Choroid plexus epithelial cell (primary cell): ENCODE measurements around the gene PPDPF.

Source experiments
- DNase-seq: peaks from one replicate; pipeline ENCODE4 v3.0.0-alpha.2; 2010; ENCODE audit warnings: low read depth
- H3K4me3 ChIP-seq: 2 replicates; pipeline ENCODE4 v1.5.1; 2011; ENCODE audit warnings: low read depth, mild to moderate bottlenecking, control low read depth, low read length, moderate library complexity
- TF ChIP-seq, protein P1 (sequence below): conservative IDR thresholded peaks from 2 replicates; pipeline ENCODE4 v1.5.1; 2011; ENCODE audit warnings: low read depth, mild to moderate bottlenecking, control low read depth, inconsistent platforms, low read length, moderate library complexity

Gene PPDPF

GRCh38 chr20:63553251-63553932 is 32.8 kb downstream of the PPDPF start:
- DNase-seq, result peak; percentile 85
- peak overlapping the region; percentile 56 for H3K4me3 ChIP-seq
- TF ChIP-seq, protein P1, sequence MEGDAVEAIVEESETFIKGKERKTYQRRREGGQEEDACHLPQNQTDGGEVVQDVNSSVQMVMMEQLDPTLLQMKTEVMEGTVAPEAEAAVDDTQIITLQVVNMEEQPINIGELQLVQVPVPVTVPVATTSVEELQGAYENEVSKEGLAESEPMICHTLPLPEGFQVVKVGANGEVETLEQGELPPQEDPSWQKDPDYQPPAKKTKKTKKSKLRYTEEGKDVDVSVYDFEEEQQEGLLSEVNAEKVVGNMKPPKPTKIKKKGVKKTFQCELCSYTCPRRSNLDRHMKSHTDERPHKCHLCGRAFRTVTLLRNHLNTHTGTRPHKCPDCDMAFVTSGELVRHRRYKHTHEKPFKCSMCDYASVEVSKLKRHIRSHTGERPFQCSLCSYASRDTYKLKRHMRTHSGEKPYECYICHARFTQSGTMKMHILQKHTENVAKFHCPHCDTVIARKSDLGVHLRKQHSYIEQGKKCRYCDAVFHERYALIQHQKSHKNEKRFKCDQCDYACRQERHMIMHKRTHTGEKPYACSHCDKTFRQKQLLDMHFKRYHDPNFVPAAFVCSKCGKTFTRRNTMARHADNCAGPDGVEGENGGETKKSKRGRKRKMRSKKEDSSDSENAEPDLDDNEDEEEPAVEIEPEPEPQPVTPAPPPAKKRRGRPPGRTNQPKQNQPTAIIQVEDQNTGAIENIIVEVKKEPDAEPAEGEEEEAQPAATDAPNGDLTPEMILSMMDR, result no peak

DNA sequence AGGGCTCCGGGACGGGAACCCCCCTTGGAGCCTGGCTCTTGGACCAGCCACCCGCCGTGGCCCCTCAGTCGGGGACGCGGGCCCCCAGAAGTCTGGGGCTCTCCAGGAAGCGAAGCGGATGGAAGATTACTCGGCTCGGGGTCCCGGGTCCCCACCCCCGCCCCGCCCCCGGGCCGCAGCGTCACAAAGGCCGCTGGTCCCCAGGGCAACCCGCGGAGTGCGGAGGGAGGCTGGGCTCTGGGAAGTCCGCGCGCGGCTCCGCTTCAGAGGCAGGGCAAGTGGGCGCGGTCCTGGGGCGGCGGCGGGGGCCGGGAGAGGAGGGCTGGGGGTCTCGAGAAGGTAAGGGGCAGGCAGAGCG is 33.3 kb downstream of the PPDPF start, which contains the start of gene FNDC11:
Gene FNDC11 (plus strand): TSS at position 227 of the 358 bp plus-strand sequence. CDS start 1,505 bp downstream, outside the sequence.
- no peak for DNase-seq
- TF ChIP-seq, protein P1, result no peak
- peak within 1 kb of the TSS; percentile 56 for H3K4me3 ChIP-seq

GRCh38 chr20:63554361-63555278 is 34.1 kb downstream of the PPDPF start:
- TF ChIP-seq, protein P1, result no peak
- no peak overlapping the region for H3K4me3 ChIP-seq
- no peak for DNase-seq

- TF ChIP-seq, protein P1, result no peak
- no peak for DNase-seq
- H3K4me3 ChIP-seq, result no peak overlapping the region
Measured at GRCh38 chr20:63555661-63556381, 35.3 kb downstream of the PPDPF start.

DNA sequence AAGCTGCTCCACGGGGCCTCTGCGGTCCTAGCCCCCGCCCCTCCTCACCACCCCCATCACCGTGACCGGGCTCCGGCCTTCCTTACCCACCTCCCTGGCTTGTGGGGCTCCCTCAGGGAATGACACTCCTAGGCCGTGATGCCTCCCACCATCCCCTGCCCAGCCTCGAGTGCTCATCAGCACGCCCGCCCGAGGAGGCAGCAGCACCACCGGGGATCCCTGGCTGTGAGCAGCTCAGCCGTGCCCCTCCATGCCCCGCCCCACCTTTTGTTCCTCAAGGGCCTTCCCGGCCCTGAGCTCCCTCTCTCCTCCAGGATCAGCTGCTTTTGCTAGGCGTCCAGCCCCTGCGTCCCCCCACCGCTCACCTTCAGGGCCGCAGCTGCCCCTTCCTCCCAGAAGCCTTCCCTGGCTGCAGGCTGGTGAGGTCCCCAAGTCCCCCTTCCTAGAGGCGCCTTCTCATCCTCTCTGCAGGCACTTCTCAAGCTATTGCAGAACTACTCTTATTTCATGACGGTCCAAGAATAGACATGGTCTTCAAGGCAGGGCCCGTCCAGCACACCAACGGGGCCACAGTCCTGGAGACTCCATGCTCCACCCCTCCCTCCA is 36.4 kb downstream of the PPDPF start:
- H3K4me3 ChIP-seq, result no peak overlapping the region
- TF ChIP-seq, protein P1, result no peak
- no peak for DNase-seq

DNA sequence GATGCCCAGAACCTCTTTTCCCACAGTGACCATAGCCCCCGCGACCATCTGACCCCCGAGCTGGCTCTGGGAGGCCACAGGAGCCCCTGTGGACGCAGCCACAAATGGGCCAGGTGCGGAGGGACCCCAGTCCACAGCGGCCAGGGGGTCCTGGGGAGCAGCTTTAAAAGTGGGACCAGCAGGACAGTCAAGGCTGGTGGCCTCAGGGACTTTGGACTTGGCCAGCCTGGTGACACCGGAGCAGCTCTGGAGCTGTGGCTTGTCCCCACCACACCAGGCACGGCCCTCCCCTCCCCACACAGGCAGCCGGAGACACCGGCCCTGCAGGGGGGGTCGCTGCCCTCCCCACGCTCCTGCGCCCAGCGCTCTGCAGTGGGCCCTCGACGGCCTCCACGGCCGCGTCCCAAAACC is 36.9 kb downstream of the PPDPF start:
- DNase-seq, result no peak
- TF ChIP-seq, protein P1, result no peak
- H3K4me3 ChIP-seq, result no peak overlapping the region
